HG03196 (cell line): ENCODE measurements around the gene OSBPL9.
"Not testable (repeated sequence)": the region's sequence is repeated elsewhere in the genome, so short reads cannot be mapped to it uniquely, and the experiment has no call there.

Experiments
- ATAC-seq: cut with Tn5 transposase; IDR thresholded peaks from one replicate; pipeline ENCODE4 v1.9.1; 2021; ENCODE audit not compliant: unreplicated experiment

The OSBPL9 gene

GRCh38 chr1:51636191-51636590 lies 19.3 kb downstream of the OSBPL9 start:
- no peak for ATAC-seq

GRCh38 chr1:51636764-51637522 lies 20.1 kb downstream of the OSBPL9 start:
- no peak for ATAC-seq

GRCh38 chr1:51638350-51638749 lies 21.5 kb downstream of the OSBPL9 start:
- no peak for ATAC-seq

- no peak for ATAC-seq
These were observed 22.8 kb downstream of the OSBPL9 start for GRCh38 chr1:51639694-51640093.

- no peak for ATAC-seq
These were observed 24.2 kb downstream of the OSBPL9 start for GRCh38 chr1:51641096-51641495.

- no peak for ATAC-seq
These were observed 25.8 kb downstream of the OSBPL9 start for GRCh38 chr1:51642739-51643142.

GRCh38 chr1:51643362-51643761 lies 26.5 kb downstream of the OSBPL9 start:
- no peak for ATAC-seq

- ATAC-seq = no peak
These were observed 27.1 kb downstream of the OSBPL9 start for GRCh38 chr1:51644020-51644419.

GRCh38 chr1:51644533-51645197 lies 27.8 kb downstream of the OSBPL9 start:
- no peak for ATAC-seq

GRCh38 chr1:51646592-51646991 lies 29.7 kb downstream of the OSBPL9 start:
- ATAC-seq = not testable (repeated sequence)

GRCh38 chr1:51648180-51649109 lies 31.6 kb downstream of the OSBPL9 start:
- ATAC-seq = no peak

- no peak for ATAC-seq
These were observed 32.8 kb downstream of the OSBPL9 start for GRCh38 chr1:51649593-51650091.

GRCh38 chr1:51650198-51650597 lies 33.3 kb downstream of the OSBPL9 start:
- no peak for ATAC-seq

GRCh38 chr1:51651552-51651942 lies 34.7 kb downstream of the OSBPL9 start:
- ATAC-seq = no peak

GRCh38 chr1:51652599-51652998 lies 35.7 kb downstream of the OSBPL9 start:
- no peak for ATAC-seq

GRCh38 chr1:51653127-51653526 lies 36.2 kb downstream of the OSBPL9 start:
- ATAC-seq = no peak

GRCh38 chr1:51654000-51654399 lies 37.1 kb downstream of the OSBPL9 start:
- no peak for ATAC-seq

GRCh38 chr1:51656374-51656773 lies 39.5 kb downstream of the OSBPL9 start:
- no peak for ATAC-seq

GRCh38 chr1:51660580-51660979 lies 43.7 kb downstream of the OSBPL9 start:
- ATAC-seq = no peak

- no peak for ATAC-seq
These were observed 44.2 kb downstream of the OSBPL9 start for GRCh38 chr1:51661081-51661518.

GRCh38 chr1:51663105-51663504 lies 46.2 kb downstream of the OSBPL9 start:
- no peak for ATAC-seq
